Measurements from ENCODE around the gene ATP2A3.

ATP2A3 gene

DNA sequence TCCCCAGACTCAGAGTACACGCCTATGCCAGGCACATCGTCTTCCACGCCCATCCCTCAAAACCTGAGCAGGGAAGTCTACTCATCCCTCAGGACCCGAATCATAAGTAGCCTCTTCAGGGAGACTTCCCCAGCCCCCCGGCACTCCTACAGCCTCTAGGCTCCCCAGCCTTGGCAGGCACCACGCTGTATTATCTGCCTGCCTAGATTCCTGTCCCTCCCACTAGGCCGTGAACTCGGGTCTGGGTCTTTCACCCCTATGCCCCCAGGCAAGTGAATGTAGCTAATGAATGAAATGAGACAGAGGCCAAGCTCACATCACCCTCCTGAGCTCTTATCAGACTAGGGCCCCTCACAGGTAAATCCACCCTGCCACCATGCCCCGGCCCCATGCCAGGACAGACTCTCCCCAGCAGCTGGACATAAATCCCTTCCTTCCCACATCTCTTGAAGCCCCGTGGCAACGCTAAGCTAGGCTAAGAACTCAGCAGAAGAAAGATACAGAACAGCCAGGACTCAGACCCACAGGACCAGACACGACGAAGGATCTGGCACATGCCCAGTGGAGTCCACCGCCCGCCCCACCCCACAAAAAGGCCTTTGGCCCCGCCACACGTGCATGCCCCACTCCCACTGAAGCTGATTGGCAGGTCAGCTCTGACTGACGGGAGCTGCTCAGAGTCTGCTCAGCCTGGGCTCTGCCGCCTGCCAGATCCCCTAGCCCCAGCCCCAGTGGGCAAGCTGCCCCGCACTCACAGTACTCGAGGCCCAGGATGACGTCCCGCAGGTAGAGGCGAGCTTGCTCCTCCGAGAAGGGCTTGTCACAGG lies 84.4 kb downstream of the ATP2A3 start:
- no peak overlapping the region for H3K27ac ChIP-seq (replicated peaks)
- DNase-seq (ENCODE audit: low read depth in 1 of 2, low spot score in 1 of 2): no peak
- H3K27me3 ChIP-seq (ENCODE audit: insufficient read depth, poor library complexity, severe bottlenecking): no peaks in the 10 kb centered on the region
- TF ChIP-seq, protein P1, sequence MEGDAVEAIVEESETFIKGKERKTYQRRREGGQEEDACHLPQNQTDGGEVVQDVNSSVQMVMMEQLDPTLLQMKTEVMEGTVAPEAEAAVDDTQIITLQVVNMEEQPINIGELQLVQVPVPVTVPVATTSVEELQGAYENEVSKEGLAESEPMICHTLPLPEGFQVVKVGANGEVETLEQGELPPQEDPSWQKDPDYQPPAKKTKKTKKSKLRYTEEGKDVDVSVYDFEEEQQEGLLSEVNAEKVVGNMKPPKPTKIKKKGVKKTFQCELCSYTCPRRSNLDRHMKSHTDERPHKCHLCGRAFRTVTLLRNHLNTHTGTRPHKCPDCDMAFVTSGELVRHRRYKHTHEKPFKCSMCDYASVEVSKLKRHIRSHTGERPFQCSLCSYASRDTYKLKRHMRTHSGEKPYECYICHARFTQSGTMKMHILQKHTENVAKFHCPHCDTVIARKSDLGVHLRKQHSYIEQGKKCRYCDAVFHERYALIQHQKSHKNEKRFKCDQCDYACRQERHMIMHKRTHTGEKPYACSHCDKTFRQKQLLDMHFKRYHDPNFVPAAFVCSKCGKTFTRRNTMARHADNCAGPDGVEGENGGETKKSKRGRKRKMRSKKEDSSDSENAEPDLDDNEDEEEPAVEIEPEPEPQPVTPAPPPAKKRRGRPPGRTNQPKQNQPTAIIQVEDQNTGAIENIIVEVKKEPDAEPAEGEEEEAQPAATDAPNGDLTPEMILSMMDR (IDR thresholded peaks at IDR 0.05; ENCODE audit: insufficient read depth, low read length): no peak
- TF ChIP-seq GABPA (IDR thresholded peaks at IDR 0.05; ENCODE audit: low read depth) (no peak), POLR2AphosphoS5 (IDR thresholded peaks at IDR 0.05; ENCODE audit: low read depth) (no peak), SPI1 (IDR thresholded peaks at IDR 0.05; ENCODE audit: borderline replicate concordance, low read depth) (no peak)
- TF ChIP-seq, protein P2, sequence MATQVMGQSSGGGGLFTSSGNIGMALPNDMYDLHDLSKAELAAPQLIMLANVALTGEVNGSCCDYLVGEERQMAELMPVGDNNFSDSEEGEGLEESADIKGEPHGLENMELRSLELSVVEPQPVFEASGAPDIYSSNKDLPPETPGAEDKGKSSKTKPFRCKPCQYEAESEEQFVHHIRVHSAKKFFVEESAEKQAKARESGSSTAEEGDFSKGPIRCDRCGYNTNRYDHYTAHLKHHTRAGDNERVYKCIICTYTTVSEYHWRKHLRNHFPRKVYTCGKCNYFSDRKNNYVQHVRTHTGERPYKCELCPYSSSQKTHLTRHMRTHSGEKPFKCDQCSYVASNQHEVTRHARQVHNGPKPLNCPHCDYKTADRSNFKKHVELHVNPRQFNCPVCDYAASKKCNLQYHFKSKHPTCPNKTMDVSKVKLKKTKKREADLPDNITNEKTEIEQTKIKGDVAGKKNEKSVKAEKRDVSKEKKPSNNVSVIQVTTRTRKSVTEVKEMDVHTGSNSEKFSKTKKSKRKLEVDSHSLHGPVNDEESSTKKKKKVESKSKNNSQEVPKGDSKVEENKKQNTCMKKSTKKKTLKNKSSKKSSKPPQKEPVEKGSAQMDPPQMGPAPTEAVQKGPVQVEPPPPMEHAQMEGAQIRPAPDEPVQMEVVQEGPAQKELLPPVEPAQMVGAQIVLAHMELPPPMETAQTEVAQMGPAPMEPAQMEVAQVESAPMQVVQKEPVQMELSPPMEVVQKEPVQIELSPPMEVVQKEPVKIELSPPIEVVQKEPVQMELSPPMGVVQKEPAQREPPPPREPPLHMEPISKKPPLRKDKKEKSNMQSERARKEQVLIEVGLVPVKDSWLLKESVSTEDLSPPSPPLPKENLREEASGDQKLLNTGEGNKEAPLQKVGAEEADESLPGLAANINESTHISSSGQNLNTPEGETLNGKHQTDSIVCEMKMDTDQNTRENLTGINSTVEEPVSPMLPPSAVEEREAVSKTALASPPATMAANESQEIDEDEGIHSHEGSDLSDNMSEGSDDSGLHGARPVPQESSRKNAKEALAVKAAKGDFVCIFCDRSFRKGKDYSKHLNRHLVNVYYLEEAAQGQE (IDR thresholded peaks at IDR 0.05; ENCODE audit: insufficient replicate concordance, low read depth): no peak
- H3K4me3 ChIP-seq (replicated peaks; ENCODE audit: insufficient read depth, low read length): no peak overlapping the region

DNA sequence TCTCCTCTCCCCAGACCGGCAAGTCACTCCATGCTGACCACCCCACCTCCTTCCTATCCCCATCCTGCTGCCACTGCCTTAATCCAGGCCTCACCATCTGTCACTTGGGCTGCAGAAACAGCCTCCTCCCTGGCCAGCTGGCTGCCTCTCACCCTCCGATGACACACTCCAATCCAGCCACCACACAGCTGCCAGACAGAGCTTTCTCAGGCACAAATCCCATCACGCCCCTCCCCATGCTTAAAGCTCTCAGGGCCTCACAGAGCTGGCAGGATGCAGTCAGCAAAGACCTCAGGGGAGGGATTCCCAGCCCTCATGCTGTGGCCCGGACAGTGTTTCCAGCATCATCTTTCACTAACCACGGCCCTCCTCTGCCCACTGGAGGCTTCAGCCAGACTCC lies 85.1 kb downstream of the ATP2A3 start:
- TF ChIP-seq POLR2AphosphoS5 (IDR thresholded peaks at IDR 0.05; ENCODE audit: low read depth) (no peak), GABPA (IDR thresholded peaks at IDR 0.05; ENCODE audit: low read depth) (no peak), SPI1 (IDR thresholded peaks at IDR 0.05; ENCODE audit: borderline replicate concordance, low read depth) (no peak)
- TF ChIP-seq, protein P2 (IDR thresholded peaks at IDR 0.05; ENCODE audit: insufficient replicate concordance, low read depth): no peak
- TF ChIP-seq, protein P1 (IDR thresholded peaks at IDR 0.05; ENCODE audit: insufficient read depth, low read length): no peak
- no peak for DNase-seq (ENCODE audit: low read depth in 1 of 2, low spot score in 1 of 2)
- no peaks in the 10 kb centered on the region for H3K27me3 ChIP-seq (ENCODE audit: insufficient read depth, poor library complexity, severe bottlenecking)

DNA sequence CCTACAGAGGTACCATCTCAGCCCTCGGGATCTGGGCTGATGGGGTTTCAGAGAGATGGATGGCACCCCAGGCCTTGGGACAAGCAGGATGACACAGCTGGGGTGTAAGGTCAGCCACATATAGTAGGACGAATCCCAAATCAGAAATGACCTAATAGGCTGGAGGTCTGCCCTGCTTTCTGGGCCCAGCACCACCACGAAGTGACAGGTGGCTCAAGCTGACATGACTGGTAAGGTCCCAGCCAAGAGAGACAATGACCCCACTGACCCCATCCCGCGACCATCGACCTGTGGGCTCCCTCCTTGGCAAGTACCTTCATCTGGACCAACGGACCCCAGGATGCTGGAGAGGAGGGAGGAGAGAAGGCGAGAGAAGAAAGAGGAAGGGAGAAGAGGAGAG lies 87.0 kb downstream of the ATP2A3 start:
- Histone ChIP-seq H3K4me3 (replicated peaks; ENCODE audit: insufficient read depth, low read length) (no peak overlapping the region), H3K27ac (replicated peaks) (no peak overlapping the region), H3K27me3 (ENCODE audit: insufficient read depth, poor library complexity, severe bottlenecking) (no peaks in the 10 kb centered on the region)
- no peak for DNase-seq (ENCODE audit: low read depth in 1 of 2, low spot score in 1 of 2)
- TF ChIP-seq GABPA (IDR thresholded peaks at IDR 0.05; ENCODE audit: low read depth) (no peak), POLR2AphosphoS5 (IDR thresholded peaks at IDR 0.05; ENCODE audit: low read depth) (no peak), SPI1 (IDR thresholded peaks at IDR 0.05; ENCODE audit: borderline replicate concordance, low read depth) (no peak)
- TF ChIP-seq, protein P2 (IDR thresholded peaks at IDR 0.05; ENCODE audit: insufficient replicate concordance, low read depth): no peak
- TF ChIP-seq, protein P1 (IDR thresholded peaks at IDR 0.05; ENCODE audit: insufficient read depth, low read length): no peak

More for the DNA sequence above, 85.1 kb downstream of the ATP2A3 start:
- no peak overlapping the region for H3K4me3 ChIP-seq (replicated peaks; ENCODE audit: insufficient read depth, low read length)
- no peak overlapping the region for H3K27ac ChIP-seq (replicated peaks)

Data from HL-60 (cell line).